HG03342 (cell line): Measurements from ENCODE around the gene PDCD10.

Experiments used
- ATAC-seq: cut with Tn5 transposase; IDR thresholded peaks from one replicate; pipeline ENCODE4 v1.9.1; 2021; ENCODE audit warnings: mild to moderate bottlenecking, moderate library complexity; ENCODE audit not compliant: unreplicated experiment

Gene PDCD10

DNA sequence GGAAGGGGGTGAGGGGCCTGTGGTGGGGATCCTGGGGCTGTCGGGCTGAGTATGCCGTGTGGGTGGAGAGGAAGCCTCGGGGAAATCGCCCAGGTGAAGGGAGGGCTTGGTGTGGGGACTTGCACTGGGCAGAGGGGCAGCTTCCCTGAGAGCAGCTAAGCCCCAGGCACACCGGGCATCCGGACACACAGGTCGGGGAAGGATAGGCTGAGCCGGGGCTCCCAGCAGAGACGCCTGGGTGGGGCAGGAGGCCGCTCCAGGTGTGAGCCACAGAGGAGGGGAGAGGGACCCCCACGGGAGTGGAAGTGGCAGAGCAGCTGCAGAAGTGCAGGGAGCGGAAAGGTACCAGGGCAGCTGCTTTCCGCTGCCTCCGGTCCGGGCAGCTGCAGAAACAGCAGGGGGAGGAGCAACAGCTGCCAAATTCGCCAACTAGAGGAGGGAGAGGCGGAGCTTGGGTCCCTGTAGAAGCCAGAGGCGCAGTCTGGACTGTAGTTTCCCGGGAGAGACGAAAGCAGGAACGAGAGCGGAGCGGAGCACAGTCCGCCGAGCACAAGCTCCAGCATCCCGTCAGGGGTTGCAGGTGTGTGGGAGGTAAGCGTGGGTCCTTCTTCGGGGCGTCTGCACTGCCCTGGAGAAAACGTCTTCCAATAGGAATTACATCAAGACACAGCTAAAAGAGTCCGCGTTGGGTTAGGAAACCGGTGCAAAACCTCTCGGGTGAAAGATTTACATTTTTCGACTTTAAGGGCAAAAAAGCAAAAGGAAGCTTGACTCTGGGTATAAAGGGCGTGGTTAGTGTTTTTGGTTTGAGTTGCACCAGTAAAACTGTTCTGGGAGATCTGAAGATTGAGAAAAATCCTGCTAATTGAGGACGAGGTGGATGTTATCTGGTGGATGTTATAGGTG, 794 bp upstream of the PDCD10 start, which contains the start of gene SERPINI1:
TSS of gene SERPINI1 (plus strand) at position 489 of the 906 bp plus-strand sequence. CDS start 53,408 bp downstream, outside the sequence.
- peak; percentile 56 for ATAC-seq

DNA sequence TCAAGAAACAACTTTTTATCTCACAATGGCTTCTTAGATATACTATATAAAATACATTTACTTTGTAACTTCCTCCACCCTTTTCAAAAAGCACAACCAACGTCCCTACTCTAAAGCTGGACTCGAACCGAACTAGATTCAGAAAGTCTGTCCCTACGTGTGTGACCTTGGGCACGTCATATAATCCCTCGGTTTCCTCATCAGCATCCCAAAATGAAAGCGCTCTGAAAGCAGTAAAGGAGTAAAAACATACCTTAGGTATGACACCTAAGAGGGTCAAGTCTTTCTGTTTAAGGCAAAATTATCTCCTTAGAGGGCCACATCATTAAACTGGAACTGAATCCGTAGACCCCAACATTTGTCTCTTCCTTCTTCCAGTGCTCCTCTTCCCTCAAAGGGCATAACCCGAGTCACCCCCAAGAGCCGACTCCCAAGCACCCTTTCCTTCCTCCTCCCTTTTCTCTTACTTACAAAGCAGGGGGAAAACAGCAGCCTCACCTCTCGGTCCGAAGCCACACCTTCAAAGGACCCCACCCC, 663 bp downstream of the PDCD10 start:
- no peak for ATAC-seq

DNA sequence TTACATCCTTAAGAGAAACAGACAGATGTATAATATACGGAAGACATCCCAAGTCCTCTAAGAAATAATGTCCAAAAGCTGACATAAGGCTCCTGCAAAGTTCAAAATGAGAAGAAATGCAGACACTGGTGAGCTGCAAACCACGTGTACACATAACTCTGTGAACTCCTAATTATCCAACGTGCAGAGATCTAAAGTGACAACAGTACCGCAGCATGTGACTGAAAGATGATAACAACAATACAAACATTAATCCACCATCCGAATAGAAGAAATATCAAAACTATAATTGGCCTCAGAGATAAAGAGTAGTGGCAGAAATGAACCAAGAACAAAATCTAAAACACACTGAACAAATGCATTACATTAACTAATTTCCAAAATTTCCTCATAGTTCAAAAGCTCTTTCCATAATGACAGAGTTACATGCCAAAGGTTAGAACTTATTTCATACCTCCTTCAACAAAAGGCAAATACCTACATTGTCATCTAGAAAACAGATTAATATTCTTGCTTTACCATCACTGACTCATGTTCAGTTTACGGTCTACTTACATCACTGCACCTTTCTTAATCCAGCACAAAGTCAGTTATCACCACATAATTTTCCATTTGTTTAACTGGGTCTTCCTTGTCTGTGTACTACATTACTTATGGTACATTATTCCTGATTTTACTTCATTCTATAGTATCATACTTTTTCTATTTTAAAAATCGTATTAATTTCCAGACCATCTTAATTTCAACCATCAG, 2.2 kb downstream of the PDCD10 start:
- no peak for ATAC-seq

DNA sequence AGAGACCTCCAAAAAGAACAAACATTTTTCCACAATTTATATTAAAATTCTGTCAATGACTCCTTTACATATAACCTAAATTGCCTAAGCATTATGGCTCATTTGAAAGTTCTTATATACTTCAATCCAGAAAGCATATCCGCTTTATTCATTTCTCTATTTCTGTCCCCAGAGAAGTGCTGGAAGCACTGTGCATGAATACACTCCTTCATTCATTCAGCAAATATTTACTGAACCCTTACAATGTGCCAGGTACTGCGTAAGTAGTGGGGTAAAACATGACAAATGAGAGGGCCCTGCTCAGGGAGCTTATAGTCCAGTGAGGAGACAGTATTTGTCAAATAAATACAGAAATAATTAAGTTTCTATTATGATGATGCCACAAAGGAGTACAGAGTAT, 3.3 kb downstream of the PDCD10 start:
- no peak for ATAC-seq

DNA sequence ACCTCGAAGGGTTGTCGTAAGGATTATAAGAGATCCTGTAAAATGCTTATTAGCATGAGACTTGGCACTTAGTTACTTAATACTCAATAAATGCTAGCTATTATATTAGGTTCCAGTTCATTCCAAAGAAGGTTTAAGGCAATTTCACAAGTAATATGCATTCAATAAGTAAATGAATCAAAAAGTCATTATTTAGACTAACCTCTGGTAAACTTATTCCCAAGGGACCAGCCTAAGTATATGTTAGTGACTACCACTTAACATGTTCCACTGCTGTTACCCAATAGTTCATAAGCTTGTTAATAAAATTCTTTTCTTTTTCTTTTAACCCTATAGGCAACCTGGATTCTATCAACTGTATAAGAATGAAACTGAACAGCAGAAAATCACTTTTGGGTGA, 5.1 kb downstream of the PDCD10 start:
- ATAC-seq, result no peak

DNA sequence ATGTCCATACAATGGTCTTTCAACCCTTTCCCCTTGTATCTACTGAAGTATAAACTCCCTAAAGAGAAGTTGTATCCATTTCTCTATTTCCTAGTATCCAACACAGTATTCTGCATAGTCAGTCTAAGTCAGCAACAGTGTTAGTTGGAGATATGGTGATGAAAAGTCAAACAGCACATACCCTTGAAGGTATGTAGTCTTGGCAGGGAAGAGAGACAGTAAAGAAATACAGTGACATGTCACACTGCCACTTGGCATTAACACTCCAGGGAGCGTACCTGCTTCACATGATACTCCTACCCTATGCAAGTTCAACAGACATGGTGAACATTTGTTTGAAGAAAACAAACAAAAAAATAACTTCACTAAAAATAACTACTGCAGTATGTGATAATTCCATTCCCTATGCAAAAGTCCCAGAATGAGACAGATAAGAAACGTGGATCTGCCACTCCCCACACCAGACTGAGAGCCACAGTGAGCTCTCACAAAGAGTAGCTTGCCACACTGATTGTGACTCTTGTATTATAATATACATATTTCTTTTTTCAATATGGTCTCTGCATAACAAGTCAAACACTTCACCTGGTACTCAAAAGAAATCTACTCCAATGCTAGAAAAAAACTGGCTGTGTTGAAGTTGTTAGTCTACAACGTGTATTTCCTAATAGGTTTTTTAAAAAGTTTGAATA, 5.9 kb downstream of the PDCD10 start:
- ATAC-seq, result no peak

DNA sequence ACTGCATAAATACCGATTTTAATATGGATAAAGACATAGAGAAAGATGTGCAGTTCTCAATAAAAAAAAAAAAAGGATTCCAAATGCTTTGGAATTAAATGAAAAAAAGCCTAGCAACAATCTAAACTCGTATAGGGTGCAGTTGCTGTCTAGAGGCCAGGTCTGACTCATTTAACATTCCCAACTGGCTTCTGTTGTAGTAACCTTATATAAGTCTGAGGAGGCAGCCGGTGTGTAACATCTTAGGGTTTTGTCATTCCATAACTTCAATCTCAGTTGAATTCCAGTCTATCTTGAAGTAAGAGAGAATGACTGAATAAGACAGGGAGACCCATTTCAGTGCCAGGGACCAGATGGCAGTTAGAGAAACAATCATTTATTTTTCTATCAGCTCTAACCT, 6.5 kb downstream of the PDCD10 start:
- ATAC-seq, result no peak

DNA sequence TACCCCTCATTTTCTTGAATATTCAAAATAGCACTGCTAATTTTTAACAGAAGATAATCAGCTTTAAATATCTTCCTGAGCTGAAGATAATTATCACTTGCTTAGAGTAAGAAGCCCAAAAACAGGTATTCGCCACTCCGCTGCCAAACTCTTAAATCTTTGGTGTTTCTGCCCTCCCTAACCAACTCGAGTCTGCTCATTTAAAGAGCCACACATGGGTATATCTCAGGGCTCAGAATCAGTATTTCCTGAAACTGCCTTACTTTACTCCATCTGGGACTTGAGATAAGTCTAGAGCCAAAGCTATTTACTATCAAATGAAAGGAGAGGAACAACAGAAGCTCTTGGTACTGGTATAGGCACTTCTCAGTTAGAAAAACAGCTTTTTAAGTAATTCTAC, 10.8 kb downstream of the PDCD10 start:
- no peak for ATAC-seq

DNA sequence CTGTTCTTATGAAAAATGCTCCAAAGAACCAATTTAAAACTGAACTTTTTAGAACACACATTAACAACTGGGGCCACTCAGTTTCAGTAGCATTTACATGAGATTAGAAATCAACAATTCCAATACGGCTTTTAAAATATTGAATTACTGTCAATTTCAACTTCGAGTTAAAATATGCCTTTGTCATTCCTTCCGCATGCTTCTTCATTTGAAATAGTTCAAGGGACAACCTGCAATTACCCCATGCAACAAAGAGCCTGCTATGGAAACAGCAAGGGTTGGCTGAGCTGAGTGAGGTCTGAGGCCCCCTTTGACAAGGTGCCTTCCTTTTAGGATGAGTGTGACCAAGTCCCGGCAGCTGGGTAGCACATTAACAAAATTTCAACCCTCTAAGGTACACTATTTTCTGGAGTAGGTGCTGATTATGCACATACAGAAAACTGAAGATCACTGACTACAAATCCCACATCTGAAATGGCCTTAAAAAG, 11.6 kb downstream of the PDCD10 start:
- ATAC-seq, result no peak

DNA sequence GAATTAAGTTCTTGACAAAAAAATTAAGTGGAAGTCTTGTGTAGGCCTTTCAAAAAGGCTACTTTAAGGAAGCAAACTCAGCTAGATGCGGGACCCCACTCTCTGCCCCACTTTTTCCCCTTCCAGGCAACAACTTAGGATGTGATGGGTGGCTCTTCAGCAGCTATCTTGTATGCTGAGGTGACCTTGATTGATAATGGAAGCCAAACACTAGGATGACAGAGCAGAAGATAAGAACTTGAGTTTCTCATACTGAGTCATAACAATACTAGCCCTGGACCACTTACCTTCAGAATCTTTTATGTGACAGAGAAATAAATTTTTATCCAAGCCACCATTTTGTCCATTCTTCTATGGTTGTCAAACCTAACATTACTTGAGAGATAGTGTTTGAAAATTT, 16.1 kb downstream of the PDCD10 start:
- no peak for ATAC-seq

DNA sequence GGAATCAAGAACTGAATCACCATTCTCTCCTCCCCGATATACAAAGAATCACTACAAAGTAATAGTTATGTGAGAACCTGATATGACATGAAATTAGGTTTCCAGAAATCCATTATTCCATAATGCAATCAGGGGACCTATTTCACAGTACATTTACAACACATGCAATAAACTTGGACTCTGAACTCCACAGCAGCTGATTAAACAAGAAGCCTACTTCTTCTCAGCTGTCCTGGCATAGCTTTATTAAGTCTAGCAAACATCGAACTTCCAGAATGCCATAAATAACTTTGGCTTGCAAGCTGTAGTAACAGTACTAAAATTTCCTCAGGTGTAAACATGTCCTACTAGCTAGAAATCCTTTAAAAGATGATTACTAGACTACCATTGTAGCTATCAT, 17.8 kb downstream of the PDCD10 start:
- no peak for ATAC-seq

DNA sequence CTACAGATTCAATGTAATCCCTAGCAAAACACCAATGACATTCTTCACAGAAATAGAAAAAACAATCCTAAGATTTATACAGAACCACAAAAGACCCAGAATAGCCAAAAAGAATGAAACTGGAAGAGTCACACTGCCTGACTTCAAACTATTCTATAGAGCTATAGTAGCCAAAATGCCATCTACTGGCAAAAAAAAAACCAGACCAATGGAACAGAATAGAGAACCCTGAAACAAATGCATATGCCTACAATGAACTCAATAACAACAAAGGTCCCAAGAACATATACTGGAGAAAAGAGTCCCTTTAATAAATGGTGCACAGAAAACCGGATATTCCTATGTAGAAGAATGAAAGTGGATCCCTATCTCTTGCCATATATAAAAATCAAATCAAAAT, 19.8 kb downstream of the PDCD10 start:
- no peak for ATAC-seq

DNA sequence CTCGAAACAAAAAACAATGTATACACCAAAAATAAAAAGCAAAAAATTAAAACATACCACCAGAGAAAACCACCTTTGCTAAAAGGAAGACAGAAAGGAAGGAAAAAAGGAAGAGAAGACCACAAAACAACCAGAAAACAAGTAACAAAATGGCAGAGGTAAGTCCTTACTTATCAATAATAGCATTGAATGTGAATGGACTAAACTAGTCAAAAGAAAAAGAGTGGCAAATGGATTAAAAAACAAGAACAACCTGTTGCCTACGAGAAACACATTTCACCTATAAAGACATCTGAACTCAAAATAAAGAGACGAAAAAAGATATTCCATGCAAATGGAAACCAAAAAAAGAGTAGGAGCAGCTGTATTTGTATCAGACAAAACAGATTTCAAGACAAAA, 22.2 kb downstream of the PDCD10 start:
- no peak for ATAC-seq

DNA sequence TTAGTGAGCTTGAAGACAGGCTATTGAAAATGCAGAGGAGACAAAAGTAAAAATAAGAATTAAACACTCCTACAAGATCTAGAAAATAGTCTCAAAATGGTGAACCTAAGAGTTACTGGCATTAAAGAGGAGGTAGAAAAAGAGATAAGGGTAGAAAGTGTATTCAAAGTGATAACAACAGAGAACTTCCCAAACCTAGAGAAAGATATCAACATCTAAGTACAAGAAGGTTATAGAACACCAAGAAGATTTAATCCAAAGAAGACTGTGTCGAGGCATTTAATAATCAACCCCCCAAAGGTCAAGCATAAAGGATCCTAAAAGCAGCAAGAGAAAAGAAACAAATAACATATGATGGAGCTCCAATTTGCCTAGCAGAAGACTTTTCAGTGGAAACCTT, 23.3 kb downstream of the PDCD10 start:
- no peak for ATAC-seq

DNA sequence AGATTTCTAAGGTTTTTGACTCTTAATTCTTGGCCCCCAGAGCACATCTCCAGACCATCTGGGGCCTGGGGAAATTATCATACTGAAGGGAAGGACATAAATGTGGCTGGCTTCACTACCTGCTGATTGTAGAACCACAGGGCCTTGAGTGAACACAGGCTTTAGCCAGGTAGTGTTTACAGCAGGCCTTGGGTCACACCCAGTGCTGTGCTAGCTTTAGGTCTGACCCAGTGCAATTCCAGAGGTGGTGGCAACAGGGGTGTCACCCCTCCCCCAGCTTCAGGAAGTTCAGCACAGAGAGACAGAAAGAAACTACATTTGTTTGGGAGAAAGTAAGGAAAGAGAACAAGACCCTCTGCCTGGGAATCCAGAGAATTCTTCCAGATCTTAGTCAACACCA, 24.1 kb downstream of the PDCD10 start:
- ATAC-seq, result no peak

DNA sequence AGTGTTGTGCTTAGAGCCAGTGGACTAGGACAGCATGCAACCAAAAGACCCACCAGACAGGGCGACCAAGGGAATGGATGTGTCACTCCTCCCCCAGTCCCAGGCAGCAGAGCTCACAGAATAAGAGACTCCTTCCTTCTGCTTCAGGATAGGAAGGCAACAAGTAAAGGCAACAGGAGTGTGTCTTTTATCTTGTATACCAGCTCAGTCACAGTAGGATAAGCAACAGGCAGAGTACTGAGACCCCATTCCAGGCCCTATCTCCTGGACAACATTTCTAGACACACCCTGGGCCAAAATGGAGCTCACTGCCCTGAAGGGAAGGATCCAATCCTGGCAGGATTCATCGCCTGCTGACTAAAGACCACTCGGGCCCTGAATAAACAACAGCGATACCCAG, 25.0 kb downstream of the PDCD10 start:
- ATAC-seq, result no peak

DNA sequence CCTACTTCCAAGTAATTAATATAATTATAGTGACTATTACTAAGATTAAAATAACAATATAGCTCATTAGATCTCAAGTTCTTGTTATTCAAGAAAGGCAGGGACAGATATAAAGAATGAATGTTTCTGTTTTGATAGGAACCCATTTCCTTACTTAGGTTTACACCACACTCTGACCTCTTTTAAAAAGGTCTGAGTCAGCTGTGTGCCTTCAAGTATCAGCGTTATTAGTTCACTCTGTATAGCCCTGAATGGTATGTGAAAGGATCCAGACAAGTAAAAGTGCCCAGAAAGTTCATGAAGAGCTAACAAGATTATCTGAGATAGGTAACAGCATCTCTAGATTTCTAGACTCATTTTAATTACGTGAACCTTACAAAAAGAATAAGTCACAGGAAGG, 28.9 kb downstream of the PDCD10 start:
- ATAC-seq, result no peak

DNA sequence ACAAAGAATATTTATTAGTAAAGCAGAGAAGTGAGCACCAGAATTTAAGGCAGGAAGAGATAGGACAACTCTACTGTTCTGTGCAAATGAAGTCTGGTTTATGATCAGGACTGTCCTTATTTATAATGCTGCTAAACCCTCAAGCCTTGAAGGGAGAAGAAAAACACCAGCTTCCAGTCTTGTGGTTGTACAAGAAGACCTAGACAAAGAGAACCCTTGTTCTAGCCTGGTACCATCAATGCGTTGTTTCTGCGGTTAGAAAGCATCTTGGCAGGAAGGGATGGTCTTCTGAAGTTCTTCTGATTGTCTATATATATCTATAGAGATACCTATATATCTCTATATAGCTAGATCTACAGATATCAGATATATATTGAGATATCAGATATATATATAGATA, 33.8 kb downstream of the PDCD10 start:
- ATAC-seq, result no peak

DNA sequence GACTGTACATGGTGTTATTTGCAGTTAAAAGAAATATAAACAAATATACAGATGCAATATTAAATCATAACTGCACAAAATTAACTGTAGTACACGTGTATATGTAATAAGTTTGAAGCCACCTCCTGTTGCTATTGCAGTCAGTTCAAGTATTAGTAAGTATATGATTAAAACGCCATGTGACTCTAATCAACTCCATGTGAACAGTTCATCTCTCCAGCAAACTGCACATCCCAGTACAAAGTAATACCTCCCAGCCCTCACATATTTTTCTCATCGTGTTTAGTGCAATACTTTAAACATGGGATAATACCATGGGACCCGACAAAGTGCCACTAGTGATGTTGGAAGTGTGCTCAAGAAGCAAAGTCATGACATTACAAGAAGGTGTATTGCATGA, 34.6 kb downstream of the PDCD10 start:
- no peak for ATAC-seq

DNA sequence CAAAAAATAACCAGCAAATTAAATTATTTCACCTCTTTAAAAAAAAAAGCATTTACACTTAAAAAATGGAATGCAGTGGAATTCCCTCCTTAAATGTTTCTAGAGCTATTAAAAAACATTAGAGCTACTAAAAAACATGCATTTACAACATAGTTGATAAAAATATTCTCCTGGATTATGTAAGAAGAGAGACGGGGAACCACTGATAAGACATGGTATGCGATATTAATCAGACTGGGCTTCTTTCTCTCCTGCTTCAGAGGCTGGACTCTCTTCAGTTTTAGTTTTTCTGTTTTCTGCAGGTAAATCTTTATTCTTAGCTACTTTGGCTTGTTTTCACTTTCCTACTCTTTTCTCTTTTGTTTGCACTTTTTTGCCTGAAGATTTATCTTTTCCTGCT, 40.6 kb downstream of the PDCD10 start:
- ATAC-seq, result no peak

DNA sequence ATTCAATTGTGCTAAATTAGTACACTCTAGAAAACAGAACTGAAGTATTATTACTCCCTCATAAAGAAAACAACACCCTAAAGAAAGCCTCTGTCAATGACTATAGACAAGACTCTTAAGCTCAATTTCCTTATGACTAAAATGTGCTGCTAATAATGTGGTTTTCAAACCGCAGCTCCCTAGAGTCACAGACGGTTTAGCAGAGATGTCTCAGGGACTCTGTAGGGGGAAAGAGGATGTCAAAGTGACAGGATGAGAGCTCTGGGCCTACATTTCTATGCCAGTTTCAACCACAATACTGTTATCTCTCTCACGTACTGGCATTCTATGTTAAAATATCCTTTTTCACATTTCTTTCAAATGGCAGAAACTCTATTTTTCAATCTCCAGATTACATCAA, 43.3 kb downstream of the PDCD10 start:
- peak; percentile 100 for ATAC-seq
